ENCODE measurements around the gene UCK1.
A peak's percentile ranks its signal among the peaks of the same experiment; 100 is the strongest.

Gene UCK1

DNA sequence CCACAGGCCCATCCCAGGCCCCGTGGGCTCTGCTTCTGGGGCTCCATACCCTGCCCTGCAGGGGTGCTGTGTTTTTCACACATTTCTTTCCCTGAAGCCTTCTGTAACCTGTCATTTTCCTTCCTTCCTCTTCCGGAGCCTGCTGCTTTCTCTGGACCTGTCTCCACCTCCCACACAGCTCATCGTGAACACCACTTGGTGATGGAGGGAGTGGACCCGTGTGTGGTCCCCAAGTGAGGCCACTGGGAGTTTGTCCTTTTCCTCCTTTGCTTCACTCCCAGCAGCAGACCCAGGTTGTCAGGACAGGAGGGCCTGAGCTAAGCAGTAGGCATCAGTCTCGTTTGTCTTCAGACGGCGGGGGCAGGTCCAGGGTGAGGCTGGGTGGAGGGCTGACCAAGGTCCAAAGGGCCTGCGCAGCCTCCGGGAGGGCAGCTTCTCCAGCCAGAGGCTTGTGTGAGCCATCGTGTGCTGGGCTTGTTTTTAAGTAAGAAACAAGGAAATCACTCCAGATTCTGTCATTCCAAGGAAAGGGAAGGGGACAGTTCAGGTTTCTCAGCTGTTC, 34.1 kb downstream of the UCK1 start:
- DNase-seq (ENCODE audit: low read depth in 2 of 2): no peak

DNA sequence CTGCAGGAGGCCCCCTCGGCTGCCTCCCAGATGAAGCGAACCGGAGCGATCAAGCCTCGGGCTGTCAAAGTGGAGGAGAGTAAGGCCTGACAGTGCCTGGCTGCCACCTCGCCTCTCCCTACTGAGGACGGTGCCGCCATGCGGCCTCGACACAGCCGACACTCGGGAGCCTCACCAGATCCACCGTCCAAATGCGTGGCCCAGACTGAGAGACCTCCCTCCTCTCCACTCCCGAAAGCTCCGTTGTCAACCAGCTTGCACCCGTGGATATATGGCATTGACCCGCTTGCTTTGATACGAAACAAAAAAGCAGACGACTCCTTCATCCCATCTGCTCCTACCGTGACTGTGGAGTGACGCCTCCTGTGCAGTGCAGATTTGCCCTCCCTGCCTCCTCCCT, 35.3 kb downstream of the UCK1 start:
- DNase-seq (ENCODE audit: low read depth in 2 of 2): no peak

DNA sequence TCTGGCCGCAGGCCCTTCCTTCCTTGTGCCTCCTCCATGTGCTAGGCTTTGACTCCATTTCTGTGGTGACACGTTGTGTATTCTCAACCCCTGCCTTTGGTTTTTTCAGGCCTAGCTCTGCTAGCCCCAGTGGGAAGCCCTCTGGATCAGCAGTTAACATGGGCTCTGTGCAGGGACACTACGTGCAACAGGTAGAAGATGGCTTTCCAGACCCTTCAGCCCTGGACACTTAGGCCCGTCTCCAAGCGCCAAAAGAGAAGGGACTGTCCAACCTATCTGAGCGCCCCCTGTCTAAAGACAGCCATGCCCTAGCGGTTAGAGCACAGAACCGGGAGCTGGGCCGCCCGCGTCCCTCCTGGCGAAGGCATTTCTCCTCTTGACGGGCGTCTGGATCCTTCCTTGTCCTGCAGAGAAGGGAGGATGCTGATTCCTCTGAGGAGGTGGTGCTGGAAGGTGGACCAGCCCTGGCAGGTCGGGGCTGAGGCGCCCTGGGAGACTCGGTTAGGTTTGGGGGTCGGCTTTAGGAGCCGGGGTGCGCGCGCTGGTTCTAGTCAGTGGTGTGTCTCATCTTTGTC, 36.7 kb downstream of the UCK1 start:
- DNase-seq (ENCODE audit: low read depth in 2 of 2): no peak

DNA sequence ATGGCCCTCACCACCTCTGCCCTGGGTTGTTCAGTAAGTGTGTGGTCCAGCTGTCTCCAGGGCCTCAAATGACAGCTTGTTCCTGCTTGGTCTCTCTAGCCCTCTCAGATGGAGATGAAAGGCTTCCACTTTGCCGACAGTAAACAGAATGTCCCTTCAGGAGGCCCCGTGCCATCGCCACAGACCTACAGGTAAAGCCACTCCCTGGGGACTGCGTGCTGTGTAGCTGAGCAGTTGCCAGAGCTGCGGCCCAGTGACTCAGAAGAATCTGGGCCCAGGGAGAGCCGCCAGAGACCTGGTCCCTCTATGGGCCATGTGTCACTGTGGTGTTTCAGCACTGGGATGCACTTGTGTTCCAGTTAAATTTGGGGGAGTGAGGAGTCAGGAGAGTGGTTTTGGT, 39.0 kb downstream of the UCK1 start:
- no peak for DNase-seq (ENCODE audit: low read depth in 2 of 2)

DNA sequence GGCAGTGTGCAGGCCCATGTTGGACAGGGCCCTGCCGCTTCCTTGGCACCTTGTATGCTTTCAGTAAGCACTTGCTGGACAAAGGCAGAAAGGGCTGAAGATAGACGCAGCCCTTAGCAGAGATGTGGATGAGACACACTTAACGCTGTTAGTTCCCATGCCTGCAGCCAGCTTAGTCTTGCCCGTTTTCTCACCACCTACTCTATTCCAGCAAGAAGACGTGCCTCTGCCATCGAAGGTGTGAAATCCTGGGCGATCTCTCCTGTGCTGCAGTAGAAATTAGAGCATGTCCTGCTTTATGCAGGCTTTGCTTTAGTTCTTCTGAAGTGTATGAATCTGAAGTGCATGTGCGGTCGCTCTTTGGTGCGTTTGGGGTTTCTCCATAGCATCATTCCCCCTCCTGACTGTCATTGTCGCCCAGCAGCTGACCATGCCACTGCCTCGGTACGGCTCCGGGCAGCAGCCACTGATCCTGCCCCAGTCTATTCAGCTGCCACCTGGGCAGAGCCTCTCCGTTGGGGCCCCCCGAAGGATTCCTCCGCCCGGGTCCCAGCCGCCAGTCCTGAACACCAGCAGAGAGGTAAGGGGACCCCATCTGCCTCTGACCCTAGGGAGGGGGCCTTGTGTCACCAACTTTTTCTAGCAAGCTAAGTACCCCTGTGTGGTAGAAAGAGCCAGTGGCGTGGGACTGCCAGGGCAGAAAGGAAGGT, 39.9 kb downstream of the UCK1 start:
- no peak for DNase-seq (ENCODE audit: low read depth in 2 of 2)

DNA sequence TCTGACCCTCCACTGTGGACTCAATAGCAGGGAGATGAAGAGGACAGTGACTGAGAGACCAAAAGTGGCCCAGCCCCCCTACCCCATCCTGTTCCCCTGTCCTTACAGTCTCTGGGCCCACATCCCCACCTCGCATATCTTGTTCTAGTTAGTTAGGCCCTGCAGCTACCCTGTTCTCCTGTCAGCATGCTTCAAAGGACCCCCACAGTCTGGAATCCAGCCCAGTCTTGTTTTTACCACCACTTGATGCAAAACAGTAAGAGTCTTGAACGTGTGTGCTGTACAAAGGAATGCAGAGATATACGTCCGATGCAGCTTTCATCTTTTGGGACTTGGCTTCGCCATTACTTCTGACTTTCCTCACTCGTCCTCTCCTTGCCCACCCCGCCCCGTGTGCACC, 40.5 kb downstream of the UCK1 start:
- no peak for DNase-seq (ENCODE audit: low read depth in 2 of 2)

DNA sequence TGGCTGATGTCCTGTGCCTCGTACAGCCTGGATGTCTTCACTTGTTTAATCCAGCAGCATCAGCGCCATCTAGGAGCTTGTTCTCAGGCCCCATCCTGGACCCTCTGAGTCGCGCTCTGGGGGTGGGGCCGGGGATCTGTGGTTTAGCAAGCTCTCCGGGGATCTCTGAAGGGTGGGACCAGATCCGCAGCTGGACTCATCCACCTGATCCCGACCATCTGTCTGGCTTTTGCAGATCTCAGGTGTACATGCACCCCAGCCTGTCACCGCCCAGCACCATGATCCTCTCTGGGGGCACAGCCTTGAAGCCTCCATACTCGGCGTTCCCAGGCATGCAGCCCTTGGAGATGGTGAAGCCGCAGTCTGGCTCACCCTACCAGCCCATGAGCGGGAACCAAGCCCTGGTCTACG, 43.4 kb downstream of the UCK1 start:
- DNase-seq (ENCODE audit: low read depth in 2 of 2): no peak

DNA sequence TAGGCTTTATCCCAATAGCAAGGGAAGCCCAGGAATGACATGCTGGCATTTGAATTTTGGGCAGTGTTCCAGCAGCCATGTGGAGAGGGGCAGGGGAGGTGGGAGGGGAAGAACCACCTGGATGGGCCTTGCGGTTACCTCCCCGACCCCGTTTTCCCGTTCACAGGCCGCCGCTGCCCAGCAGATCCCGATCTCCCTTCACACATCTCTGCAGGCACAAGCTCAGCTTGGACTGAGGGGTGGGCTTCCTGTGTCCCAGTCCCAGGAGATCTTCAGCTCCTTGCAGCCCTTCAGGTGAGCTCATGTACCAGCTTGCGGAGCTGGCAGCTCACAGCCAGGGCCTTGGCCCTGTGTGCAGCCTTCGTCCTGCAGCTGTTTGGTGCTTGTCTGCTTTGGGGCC, 44.1 kb downstream of the UCK1 start:
- no peak for DNase-seq (ENCODE audit: low read depth in 2 of 2)

DNA sequence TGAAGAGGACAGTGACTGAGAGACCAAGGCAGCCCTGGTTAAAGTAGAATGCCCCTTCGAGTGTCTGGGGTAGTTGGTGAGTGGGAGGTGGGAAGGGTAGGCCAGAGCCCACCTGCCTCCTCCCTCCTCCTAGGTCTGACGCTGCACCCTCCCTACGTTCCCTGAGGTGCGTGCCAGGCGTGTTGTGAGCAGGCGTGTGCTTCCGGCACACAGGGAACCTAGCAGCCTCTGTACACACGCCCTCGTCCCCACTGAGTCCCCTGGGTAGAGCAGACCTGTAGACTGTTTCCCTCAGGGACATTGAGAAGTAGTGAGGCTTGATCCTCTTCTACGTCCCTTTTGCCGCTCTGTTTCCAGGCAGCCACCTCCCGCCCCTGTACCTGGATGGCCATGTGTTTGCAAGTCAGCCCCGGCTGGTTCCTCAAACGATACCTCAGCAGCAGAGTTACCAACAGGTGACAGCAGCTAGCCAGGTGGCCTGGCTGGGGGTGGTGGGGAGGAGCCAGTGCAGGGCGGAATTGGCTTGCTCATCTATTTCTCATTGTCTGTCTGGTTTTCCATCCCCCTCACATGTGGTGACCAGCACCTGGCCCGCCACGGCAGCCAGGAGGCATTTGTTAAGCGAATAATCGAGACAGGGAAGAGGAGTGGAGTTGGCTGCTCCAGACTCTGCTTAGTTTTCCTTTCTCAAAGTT, 45.2 kb downstream of the UCK1 start:
- DNase-seq (ENCODE audit: low read depth in 2 of 2): no peak

DNA sequence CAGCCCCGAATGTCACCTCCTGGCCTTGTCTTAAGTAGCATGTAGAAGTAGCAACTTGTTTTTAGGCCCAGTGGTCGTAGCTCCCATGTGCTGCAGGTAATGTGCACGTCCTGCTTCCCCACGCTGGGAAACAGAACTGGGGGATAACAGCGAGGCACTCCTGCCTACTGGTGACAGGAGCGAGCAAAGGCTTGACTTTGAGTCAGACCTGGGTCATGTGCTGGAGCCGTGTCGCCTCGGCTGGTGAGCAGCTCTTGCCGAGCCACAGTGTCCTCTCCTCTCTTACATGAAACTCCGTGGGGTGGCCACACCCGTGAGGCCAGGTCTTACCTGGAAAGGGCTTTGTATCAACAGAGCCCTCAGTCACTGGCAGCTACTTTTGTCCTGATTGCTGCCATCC, 45.9 kb downstream of the UCK1 start:
- DNase-seq (ENCODE audit: low read depth in 2 of 2): no peak

DNA sequence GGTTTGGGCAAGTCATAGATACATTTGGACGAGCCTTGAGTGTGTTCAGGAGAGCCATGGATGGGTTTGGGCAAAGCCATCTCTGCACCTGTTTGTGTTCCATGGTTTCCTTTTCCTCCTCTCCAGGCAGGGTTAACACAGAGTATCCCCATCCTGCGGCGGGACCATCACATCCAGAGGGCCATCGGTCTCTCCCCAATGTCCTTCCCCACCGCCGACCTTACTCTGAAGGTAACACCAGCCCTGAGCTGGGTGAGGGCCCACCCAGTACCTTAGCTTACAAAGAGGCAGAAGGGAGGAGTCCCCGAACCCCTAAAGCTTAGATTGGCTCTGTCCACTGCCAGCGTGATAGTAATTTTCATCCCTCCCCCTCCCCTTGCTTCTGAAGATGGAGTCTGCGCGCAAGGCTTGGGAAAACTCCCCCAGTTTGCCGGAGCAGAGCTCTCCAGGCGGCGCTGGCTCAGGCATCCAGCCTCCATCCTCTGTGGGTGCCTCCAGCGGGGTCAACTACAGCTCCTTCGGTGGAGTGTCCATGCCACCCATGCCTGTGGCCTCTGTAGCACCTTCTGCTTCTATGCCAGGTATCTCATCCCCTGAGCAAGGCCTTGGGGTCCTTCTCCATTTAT, 46.4 kb downstream of the UCK1 start:
- no peak for DNase-seq (ENCODE audit: low read depth in 2 of 2)

DNA sequence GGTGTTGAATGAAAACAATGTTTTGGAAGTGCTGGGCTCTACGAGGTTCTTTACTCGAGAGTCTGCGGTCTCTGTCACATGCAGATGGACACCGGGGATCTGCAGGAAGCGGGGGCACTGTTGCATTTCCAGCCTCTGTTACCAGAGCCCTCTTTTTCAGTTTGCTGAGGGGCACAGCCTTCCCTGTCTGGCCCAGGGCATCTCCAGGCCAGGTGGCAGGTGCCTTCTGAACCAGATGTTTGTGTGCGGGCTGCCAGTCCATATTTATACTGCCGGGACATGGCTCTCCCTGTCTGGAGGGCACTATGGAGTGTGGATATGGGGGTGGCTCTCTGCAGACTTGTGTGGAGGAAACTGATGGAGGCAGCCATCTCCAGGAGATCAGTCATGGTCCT, 47.0 kb downstream of the UCK1 start:
- no peak for DNase-seq (ENCODE audit: low read depth in 2 of 2)

DNA sequence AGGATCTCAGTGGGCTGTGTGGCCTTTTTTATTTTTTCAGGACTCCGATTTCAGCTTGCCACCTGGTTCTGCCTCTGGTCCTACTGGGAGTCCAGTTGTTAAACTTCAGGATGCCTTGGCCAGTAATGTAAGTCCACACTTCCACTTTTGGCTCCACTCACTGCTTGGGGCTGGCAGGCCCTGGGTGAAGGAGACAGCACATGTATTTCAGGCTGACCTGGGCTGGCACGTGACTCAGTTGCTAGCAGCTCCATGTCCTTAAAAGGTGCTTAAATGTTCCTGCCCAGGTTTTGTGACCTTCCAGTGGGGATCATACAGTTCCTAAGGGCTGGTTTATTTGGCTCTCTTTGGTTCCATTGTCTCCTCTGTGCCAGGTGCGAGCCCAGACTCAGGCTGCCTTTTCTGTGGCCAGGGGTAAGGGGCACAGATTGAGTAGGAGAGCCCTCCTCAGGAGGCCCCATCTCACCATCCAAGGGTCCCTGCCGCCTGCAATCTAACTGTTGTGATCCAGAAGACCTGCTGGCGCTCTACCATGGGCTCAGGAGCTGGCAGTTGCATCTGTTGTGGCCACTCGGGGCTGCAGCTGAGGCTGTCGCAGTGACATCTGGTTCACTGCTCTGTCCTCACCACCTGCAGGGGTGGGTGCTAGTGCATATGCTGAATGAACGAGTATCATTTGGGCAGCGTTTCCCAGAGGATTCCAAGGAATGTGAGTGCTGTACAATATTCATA, 47.6 kb downstream of the UCK1 start:
- DNase-seq (ENCODE audit: low read depth in 2 of 2): no peak

DNA sequence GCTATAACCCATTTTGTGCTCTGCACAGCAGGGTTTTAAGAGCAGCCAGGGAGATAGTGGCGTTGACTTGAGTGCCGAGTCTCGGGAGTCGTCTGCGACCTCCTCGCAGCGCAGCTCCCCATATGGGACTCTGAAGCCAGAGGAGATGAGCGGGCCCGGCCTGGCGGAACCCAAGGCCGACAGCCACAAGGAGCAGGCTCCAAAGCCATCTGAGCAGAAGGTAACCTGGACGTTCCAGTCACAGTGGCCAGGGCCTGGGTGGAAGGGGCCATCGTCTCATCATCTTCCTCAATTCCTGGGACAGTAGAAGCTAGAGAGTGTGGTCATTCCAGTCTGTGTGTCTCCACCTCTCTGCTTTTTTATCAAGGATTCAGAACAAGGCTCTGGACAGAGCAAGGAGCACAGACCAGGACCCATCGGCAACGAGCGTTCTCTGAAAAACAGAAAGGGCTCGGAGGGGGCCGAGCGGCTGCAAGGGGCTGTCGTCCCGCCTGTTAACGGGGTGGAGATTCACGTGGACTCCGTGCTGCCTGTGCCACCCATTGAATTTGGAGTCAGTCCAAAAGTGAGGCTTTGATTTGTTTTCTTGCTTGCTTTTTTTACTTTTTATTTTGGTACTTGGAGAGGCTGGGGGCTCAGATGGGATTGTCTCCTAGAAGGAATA, 48.6 kb downstream of the UCK1 start:
- no peak for DNase-seq (ENCODE audit: low read depth in 2 of 2)

DNA sequence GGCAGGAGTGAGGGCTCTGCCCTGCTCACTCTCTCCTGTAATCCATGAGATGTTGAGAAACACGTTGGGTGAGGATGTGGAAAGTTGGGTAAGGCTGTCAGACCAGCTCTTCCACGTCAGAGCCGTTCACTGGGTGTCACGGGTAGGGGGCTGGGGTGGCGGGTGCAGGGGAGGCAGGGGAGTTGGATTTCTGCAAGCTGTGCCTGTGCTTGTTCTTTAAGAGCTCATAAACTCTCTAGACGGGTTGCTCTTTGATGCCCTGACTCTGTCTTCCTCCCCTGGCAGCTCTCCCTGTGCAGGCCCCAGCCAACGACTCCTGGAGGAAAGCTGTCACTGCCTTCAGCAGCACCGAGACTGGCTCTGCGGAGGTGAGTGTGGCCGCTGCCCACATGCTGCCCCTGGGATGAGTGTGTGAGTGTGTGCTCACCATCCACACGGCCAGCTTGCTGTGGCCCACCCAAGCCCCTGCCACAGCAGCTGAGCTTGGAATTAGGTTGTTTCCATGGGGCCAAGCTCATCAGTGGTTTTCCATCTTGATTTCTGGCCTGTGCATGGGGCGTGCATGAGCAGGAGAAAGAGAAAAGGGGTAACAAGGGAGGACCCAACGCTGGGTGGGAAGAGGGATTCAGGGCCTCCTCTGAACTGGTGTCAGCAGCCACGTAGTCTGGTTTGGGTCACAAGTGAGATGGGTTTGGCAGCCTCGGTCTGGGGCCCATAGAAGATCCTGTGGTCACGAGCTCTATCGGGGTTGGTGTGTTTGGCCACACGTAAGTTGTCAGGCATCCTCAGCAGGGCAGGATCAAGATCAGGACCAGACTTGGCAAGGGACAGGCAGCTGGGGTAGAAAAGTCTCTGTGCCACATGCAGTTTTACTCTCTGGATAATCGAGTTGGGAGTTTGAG, 49.4 kb downstream of the UCK1 start:
- no peak for DNase-seq (ENCODE audit: low read depth in 2 of 2)

DNA sequence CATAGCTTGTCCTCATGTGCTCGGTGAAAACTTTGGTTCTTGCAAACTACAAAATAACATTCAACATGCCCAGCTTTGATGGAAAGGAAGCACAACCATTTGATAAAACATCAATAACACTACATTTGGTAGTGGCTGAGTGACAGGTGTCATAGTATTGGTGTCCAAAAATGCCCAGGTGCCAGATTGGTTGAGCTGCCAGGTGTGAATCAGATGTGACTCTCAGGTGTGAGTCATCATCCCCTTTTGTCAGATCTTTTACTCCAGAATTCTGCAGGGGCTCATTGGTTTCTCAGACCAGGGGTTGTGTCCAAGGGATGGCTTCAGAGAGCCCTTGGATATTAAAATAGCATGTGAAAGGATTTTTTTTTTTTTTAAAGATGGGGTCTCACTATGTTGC, 50.8 kb downstream of the UCK1 start:
- DNase-seq (ENCODE audit: low read depth in 2 of 2): no peak

DNA sequence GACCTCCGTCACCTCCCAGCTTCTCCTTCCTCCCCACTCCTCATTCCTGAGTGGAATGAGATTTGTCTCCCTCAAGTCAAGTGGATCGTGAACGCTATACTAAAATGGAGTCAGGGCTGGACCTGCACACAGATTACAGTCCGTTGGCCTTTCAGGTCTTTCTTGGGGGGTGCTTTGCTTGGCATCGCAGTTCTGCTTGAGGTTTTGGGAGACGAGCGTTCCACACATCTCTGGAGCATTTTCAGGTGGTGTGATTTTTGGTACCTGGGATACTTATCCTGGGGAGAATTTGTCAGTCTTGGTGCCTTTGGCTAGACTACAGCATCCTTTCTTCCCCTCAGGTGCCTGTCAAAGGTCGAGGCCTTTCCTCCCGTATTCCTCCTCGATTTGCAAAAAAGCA, 52.2 kb downstream of the UCK1 start:
- no peak for DNase-seq (ENCODE audit: low read depth in 2 of 2)

DNA sequence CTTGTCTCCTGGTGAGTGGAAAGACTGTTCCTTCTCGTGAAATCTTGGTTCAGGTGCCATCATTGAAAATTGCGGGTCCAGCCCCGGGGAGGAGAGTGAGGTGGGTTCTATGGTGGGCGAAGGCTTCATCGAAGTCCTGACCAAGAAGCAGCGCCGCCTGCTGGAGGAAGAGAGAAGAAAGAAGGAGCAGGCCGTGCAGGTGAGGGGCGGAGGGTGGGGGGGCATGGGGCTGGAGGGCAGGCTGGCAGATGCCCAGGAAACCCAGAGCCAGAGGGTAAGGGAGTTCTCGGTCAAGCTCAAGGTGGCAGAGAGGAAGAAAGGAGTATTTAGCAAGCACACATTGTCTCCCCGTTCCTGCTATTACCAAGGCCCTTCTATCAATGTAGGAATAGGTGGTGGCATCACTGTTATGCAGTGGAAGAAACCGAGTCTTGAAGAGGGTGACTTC, 52.6 kb downstream of the UCK1 start:
- peak in 1 of 2 donors; percentile 14 for DNase-seq (ENCODE audit: low read depth in 2 of 2)

DNA sequence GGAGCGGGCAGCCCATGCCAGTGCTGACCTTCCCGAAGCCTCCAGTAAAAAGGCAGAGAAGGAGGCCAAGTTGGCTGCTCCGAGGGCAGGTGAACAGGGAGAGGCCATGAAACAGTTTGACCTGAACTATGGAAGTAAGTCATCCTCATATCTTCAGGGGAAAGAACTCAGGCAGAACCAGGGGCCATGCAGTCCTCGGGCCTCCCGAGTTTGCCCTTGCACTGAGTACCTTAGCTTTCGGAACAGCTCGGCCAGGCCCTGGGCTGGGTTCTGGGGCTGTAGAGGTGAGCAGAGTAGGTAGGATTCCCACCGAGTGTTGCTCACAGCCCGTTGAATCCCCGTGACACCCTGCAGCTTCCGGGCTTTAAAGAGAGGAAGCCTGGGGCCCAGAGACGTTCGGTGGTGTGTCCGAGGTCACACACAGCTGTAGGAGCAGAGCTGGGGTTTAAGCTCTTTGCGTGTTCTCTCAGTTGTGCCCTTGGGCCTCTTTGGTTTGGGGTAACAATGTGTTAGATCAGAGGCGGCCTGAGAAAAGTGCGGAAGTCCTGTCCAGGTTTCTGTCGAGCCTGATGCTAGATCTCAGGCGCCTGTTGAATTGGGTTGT, 53.1 kb downstream of the UCK1 start:
- DNase-seq (ENCODE audit: low read depth in 2 of 2): no peak

DNA sequence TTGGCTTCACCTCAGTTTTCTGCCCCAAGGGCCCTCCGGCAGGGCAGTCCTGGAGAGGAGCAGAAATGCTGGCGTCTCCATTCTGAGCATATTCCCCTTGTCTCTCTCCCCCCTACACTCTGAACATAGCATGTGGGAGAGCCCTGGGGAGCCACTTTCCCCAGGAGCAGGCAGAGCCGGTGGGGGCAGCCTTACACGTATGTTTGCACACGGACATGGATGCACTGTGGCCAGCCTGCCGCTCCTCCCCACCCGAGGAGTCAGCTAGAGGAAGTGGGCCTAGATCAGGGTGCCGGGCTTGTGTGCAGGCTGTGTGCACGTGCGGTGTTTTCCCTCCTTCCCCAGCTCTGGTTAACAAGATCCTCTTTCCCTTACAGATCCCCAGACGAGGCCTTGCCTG, 53.7 kb downstream of the UCK1 start:
- DNase-seq (ENCODE audit: low read depth in 2 of 2): no peak

Measured in stimulated activated CD8-positive, alpha-beta memory T cell treated with anti-CD3 and anti-CD28 coated beads, Interleukin-15, amount 100 ng/mL, for 48 hours (primary cell).